Heart left ventricle (tissue), 13 donors: ENCODE data around the gene SMAGP.

ENCODE experiments used
- CTCF ChIP-seq, 12 donors: fragments of 200-600 bp; sonication (generic) in 4 of 12; IDR thresholded peaks; one replicate each; pipeline versions ENCODE4 v1.5.0 to v1.8.0; 2018 to 2022; ENCODE audit warnings: antibody characterized with exemption in 12 of 12, mild to moderate bottlenecking in 5 of 12
- POLR2A ChIP-seq, 2 donors: fragments of 450-650 bp; IDR thresholded peaks; one replicate each; pipeline ENCODE4 v1.6.1; 2017; ENCODE audit warnings: antibody characterized with exemption in 2 of 2, mild to moderate bottlenecking in 2 of 2, moderate library complexity in 2 of 2
- donor health status: ischemic (EF 13 %, LVEDD 7.1; RV severe dilation, severe dysfunction).
- donor health status: DM: no; HTN: yes; CAD: no.
- donor health status: DM: no; HTN: no; CAD: no.
- donor health status: ischemic (EF 25% LVEDD 6.9; RV normal size, moderate dysfunction).
- donor health status: ischemic (EF 25% LVEDD 5.7; RV mildly dilated, moderate dysfunction).
- donor health status: ischemic (EF 35%, LVEDD 5.7; RV mildly dilated, moderate dysfunction).
- donor health status: nonischemic (EF 11% LVEDD 7.7; RV severe dilation, severe dysfunction).
- donor health status: DM: yes; HTN: yes; CAD: no.
- donor health status: PGD.
- donor health status: ischemic (EF 29% LVEDD 5.4; RV normal size, mild dysfunction).
- donor health status: nonischemic (EF 23%, LVEDD 6.1; RV moderate dilation, normal function).

GRCh38 chr12:51197736-51198567, 72.3 kb downstream of the SMAGP start:
- TF ChIP-seq CTCF (IDR thresholded peaks at IDR 0.05) (no peak), POLR2A (IDR thresholded peaks at IDR 0.05) (no peak)
